NCI-H510A treated with DMSO at 0.1 percent for 48 hours (cell line): ENCODE measurements around the gene ATF7.
"Not testable (repeated sequence)": the region's sequence is repeated elsewhere in the genome, so short reads cannot be mapped to it uniquely, and the experiment has no call there.

ENCODE experiments used
- DNase-seq: peaks from one replicate; lab custom pipeline; 2025; lab: John Stamatoyannopoulos, UW

Gene ATF7

DNA sequence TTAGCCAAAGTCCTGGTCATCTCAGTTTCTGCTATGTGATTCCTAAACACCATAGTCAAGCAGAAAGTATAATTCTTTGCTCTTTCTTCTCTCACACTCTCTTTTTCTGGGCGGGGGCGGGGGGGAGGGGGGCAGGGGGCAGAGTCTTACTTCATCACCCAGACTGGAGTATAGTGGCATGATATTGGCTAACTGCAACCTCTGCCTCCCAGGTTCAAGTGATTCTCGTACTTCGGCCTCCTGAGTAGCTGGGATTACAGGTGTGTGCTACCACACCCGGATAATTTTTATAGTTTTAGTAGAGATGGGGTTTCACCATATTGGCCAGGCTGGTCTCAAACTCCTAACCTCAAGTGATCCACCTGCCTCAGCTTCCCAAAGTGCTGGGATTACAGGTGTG is 60.8 kb downstream of the ATF7 start:
- not testable (repeated sequence) for DNase-seq

DNA sequence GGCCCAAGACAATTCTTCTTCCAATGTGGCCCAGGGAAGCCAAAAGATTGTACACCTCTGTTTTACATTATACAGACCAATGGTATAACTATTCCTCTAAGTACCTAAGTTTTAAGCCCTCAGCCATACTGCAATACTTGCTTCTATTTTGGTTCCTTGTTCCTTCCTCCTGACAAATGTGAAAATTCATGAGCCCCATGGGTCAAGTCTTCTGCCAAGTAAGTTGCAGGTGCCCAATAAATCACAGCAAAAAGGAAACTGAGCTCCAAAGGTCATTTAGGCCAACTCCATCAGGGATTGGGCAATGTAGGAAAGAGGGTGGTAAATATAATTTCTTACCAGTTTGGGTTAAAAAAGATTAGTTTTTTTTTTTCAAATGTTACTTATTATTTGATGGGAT is 61.2 kb downstream of the ATF7 start:
- DNase-seq: no peak

DNA sequence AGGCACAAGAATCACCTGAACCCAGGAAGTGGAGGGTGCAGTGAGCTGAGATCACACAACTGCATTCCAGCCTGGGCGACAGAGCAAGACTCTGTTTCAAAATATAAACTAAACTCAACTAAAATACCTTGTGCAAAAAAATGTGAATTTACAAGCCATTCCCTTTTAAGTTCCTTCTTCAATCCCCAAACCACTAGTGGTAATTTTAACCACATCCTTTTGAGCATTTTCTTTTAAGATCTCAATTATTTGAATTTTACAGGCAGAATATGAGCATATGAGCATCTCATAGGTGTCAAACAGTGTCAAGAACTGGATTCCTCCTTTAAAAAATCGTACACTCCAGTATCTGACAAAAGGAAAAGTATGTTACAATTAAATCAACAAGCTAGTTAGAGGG is 61.9 kb downstream of the ATF7 start:
- DNase-seq: no peak

DNA sequence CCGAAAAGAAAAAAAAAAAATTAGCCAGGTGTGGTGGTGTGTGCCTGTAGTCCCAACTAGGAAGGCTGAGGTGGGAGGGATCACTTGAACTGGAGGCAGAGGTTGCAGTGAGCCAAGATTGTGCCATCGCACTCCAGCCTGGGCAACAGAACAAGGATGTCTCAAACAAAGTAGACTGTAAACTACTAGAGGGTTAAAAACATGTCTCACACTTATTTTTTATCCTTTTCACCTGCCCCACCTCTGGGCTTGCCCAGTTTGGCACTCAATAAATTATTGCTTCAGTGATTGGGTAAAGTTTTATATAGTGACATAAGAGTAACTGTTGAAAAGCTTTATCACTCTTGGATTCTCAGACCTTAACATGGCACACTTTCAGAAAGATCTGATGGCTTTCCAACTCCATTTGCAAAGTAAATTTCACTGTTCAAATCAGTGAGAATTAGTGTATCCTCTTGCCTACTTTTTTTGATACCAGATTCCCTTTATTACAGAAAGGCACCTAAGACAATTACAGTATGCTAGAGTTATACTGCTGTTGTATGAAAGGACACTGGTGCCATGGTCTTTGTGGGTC is 62.6 kb downstream of the ATF7 start:
- DNase-seq: no peak

DNA sequence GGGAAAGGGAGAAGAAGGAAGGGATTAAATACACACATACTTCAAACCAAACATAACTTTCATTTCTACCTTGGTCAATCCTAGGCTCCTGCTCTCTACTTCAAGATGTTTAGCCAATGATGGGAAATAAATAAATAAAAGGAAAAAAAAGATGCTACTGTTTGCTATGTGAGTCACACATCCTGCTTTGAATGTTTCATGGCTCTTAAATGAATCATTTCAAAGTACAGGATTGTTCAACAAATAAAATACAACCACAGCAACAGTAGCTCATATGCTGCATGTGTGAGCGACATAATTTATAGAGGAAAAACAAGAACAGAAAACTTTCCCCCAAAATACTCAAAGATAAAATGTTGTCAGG is 64.6 kb downstream of the ATF7 start:
- no peak for DNase-seq

DNA sequence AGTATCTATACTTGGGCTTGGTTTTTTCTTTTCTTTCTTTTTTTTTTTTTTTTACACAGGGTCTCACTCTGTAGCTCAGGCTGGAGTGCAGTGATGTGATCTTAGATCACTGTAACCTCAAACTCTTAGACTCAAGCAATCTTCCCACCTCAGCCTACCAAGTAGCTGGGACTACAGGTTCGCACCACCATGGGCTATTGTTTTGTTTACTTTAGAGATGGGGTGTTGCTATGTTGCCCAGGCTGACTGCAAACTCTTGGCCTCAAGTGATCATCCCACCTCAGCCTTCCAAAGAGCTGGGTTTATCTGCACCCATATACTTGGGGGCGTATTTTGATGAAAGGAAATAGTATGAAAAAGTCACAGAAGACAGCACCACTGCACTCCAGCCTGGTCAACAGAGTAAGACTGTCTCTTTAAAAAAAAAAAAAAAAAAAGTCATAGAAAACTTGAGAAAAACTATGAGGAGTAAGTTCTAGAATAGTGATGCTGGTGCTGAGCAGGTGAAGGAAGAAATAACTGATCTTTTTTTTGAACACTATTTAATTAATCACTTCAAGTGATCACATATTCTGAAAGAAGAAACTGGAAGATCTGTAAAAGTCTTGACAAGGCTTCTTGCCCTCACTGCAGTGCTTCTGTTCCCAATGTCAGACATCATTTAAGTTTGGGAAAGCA is 65.1 kb downstream of the ATF7 start:
- no peak for DNase-seq

DNA sequence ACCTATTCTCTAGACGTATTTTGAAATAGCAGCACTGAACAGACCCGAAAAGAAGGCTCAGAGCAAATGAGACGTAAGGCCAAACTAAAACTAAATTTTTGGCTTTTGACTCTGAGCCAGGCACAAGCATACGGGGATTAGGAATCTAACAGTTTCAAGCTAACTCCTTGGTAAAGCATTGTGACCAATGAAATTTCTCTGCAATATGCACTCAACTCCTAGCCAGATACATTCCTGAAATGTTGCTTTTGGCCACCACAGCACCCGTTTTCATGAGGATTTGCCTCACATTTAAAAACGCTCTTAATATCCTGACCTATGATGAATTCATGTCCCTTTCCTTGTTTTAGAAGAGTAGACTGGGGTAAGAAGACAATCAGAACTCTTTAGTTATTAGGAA is 65.8 kb downstream of the ATF7 start:
- DNase-seq: no peak

DNA sequence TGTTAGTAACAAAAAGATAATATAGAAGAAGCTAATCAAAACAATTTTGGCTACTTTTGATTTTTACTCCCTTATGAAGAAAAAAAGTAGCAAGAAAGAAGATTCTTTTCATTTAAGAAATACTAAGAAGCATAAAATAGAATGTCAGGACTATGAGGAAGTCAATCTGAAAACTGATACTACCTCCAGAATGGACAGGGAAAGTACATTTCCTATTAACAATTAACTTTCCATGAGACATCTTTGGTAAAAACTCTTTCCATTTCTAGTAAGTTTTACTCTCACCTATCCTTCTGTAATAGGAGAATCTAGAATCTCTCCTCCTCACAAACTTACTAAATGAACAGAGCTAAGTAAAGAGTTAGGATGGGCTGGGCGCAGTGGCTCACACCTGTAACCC is 67.6 kb downstream of the ATF7 start:
- no peak for DNase-seq

DNA sequence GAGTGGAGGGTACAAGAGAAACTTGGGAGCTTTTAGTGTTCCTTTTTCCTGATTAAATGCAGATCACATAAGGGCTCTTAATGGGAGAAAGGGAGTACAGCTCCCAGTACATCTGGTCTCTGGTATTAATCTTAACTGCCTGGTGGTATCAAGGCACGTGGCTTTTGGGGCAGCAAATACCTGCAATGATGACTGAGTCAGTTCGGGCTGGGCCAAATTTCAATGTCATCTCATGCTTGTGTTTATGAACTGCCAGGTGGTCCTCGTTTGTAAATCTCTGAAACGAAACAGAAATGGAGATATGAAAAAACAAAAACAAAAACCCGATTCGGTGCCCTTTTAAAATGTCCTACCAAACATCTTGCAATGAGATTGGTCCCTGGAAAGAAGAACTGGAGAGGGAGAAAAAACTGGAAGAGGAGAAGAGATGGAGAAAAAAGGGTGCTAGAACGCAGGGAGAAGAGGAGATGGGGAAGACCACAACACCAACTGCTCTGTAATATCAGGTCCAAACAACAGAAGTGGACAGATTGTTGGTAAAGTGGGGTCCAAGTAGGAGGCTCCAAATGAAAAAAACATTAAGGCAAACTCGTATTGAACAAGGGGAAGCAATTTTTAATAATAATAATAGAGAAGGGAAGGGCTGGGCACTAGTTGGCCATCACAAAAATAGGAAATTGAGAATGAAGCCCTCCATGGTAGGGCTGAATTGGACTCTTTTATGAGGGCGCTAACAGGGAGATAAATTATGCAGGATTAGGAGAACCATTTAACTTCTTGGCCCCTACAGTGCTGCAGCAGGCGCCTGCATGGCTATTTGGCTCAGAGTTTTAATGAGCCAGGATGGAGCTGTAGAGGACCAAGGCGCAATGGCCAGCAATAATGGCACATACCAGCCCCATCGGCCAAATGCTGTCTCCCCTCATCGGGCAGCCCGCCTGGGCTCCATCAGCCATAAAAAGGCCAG is 73.5 kb downstream of the ATF7 start:
- no peak for DNase-seq

DNA sequence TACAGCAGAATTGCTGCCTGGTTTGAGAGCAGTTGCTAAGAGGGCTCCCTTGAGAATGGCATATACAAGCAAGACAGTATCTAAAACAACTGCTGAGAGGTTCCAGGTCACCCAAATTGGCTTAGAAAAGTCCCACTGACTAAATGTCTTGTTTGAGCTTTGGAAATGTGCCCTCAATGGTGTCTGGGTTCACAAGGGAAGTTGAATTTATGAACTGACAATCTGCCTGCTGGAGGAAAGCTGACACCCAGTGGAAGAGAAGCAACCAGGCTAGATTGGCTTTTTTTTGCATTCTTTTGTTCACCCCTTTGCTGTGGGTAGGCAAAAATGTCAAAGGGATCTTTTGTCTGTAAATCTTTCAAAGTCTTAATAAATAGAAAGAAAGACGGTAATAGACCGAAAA is 74.3 kb downstream of the ATF7 start:
- DNase-seq: no peak

DNA sequence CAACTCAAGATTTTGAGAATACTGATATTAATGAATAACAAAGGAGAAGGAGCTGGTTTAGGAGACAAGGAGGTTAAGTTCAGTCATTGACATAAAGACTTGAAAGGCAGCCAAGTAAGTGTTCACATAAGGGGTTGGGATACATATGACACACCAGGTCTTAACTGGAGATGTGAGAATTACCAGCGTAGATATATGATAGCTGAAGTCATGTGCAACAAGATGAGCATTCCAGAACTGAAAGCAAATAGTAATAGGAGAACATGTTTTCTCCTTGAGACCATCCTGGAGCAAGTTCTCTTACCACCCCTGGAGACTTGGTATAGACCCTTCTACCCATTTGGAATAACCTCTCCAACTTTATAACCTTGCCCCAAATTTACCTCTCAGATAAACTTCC is 75.6 kb downstream of the ATF7 start:
- no peak for DNase-seq

DNA sequence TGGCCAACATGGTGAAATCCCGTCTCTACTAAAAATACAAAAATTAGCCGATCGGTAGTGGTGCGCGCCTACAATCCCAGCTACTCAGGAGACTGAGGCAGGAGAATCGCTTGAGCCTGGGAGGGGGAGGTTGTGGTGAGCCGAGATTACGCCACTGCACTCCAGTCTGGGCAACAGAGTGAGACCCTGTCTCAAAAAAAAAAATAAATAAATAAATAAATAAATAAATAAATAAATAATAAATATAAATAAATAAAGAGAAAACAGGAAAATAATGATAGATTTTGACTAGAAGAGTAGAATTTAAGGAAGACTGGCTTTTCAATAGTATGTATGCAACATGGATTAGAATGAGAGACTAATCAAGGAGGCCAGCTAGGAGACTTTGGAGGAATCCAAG is 76.1 kb downstream of the ATF7 start:
- DNase-seq: not testable (repeated sequence)

DNA sequence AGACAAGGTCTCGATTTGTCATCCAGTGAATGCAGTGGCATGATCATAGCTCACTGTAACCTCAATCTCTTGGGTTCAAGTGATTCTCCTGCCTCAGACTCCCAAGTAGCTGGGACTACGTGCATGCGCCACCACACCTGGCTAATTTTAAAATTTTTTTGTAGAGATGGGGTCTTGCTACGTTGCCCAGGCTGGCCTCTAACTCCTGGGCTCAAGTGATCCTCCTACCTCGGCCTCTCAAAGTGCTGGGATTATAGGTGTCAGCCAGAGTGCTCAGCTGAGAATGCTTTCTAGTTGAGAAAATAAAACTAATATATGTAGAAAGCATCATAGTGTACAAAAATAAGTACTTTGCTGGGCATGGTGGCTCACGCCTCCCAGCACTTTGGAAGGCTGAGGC is 77.8 kb downstream of the ATF7 start:
- not testable (repeated sequence) for DNase-seq

DNA sequence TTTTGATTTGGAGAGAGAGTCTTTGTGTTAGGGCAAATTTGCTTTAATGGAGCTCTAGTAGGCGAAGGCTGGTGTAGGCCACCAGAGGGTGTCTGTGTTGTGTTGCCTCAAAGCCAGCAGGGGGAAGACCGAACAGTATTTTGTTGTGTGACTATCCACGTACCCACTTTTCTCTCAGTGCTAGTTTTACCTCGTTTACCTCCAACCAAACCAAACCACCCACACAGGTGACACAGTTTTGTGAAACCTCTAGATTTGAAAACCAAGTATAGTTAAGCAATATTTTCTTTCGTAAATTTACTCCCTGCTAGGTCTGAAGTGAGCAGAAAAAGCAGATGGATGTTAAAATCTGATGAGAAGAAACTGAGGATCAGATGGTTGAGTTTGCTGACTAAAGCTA is 82.6 kb downstream of the ATF7 start:
- DNase-seq: peak; percentile 44

DNA sequence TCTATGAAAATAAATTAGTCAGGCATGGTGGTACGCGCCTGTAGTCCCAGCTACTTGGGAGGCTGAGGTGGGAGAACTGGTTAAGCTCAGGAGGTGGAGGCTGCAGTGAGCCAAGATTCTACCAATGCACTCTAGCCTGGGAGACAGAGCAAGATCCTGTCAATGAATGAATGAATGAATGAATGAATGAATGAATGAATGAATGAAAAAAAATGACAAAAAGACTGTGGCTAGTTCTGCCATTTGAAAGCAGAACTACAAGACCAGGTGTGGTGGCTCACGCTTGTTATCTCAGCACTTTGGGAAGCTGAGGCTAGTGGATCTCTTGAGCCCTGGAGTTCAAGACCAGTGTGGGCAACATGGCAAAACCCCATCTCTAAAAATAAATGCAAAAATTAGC is 86.7 kb downstream of the ATF7 start:
- no peak for DNase-seq

DNA sequence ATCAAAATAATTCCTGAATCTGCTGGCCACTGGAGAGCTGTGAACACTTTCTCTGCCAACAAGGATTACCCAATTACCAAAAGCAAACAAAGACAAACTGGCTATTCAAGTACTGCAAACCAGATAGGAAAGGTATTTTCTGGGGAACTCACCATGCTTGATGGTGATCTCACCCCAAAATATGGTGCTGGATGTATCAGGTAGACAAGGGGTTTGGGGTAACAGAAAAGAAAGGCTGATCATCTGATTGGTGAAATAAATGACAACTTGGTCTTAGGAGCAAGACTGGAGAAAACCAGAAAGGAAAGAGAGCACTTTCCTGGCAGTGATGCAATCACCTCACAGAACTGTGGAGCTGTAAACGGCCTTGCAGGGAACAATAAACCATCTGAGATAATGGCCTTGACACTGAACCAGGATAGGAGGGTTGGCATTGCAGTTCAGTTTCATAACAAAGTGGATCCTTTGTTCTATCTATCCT is 87.9 kb downstream of the ATF7 start:
- DNase-seq: peak; percentile 90

DNA sequence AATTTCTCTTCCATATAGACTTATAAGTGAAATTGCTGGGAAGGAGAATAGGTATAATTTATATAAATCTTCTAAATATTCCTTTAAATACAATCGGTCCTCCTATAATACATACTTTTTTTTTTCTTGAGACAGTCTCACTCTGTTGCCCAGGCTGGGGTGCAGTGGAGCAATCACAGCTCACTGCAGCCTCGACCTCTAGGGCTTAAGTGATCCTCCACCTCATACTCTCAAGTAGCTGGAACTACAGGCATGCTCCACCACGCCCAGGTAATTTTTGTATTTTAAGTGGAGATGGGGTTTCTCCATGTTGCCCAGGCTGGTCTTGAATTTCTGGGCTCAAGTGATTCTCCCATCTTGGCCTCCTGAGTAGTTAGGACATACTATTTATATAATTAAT is 89.2 kb downstream of the ATF7 start:
- no peak for DNase-seq

DNA sequence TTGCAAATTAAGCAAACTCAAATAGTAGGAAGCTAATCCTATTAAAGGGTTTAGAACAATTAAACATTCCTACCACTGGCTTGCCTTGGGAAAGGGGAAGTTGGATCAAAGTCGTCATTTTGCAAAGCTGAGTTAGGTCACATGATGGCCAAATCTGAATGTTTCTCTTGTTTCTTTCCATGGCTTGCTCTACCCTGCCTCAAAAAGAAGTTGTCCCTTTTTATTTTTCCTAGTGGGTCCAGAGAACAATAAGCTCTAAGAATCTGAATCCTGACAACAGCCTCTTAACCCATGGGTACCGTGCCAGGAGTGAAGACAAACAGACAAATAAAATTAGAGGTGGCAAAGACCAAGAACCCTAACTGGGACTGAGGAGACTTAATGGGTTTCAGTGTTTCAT is 92.7 kb downstream of the ATF7 start:
- no peak for DNase-seq

DNA sequence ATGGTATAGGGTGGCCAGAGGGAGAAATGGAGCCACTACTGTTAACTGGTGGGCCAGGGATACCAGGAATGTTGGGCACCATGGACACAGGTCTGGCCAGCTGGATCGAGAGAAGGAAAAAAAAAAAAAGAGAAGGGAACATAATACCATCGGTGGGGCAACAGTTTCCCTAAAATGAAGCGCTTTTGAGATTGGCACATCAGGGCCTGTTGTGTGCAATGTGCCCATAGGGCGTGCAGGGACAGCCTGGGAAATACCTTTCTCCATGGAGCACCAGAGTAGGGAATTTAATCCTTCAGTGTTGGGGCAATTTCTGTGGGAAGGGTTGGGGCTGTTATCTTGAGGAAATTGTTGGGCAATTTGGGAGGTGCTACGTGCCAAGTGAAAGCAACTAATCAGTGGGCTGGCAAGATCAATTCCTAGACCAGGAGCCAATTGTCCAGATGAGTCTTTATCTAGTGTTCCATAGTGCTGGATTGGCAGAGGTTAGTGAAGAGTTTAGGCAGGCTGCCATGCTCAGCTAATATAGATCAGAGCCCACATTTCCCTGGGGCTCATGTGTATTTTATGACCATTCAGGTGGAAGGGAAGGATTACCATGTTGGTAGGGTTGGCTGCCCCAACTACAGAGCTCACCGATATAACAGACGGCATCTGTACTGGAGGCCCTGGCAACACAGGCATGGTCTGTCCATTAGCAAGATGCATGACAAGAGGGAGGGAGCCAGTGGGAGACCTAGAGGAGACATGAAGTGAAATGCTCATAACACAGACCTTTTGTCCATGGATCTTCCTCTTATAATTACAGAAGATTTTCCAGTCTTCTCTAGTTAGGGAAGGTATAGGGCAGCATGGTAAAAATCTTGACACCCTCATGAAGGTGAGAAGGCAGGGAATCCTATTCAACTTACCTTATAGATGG is 93.4 kb downstream of the ATF7 start:
- no peak for DNase-seq

DNA sequence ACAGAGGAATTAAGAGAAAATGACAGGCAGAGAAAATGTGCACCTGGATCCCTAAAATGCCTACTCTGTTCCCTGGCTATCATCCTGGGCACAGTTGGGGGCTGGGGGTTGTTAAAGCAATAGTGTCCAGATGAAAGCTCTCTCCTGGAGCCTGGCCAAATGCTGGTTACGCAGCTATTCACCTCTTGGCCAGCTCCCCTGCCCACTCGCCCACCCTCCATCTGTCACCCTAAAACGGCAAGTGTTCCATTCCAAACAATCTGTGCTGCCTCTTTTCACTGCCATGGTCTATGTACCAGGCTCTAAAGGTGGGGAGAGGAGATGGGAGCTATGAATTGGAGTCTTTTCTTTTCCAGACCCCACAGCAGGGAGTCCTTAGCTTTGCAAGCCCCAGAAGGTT is 94.2 kb downstream of the ATF7 start:
- no peak for DNase-seq

DNA sequence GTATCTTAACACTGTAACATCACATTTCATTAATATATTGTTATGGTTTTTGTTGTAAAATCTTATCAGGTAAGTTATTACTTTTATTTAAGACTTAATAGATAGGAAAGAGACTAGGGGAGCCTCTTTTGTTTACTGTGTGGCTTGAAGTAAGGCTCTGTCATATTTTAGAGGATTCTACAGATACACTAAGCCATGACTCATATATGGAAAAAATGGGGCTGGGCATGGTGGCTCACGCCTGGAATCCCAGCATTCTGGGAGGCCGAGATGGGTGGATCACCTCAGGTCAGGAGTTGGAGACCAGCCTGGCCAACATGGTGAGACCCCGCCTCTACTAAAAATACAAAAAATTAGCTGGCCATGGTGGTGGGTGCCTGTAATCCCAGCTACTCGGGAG is 95.3 kb downstream of the ATF7 start:
- DNase-seq: no peak

DNA sequence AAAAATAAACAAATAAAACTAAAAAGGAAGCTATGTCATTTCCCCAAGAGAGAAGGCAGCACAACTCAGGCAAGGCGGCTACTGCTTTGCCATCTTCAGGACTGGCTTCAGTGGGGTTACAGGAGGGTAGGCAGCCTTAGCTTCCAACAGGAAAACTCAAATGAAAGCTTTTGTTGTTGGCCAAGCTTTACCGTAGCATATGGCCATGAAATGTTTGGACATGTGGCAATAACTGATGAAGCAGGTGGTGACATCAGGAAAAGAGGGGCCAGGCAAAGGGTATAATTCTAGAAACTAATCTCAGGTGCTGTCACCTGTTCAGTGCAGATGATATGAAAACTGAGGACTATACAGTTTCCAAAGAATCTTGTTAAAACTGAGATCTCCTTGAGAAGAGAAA is 96.1 kb downstream of the ATF7 start:
- no peak for DNase-seq
